Esophagus muscularis mucosa (tissue), 4 donors: ENCODE results near the gene KCND3. TPM values are rescaled to one million over a fixed set of nuclear protein-coding genes. Genes with fewer than 3 reads are reported as not detected.

ENCODE experiments used
- DNase-seq: peaks from one replicate; pipeline ENCODE4 v3.0.0-alpha.2; 2017; ENCODE audit errors: extremely low spot score
- H3K27ac ChIP-seq, 4 donors: fragments of 200-600 bp; sonication (generic); replicated peaks in 1 of 4; 1 replicate in 3 of 4; 2 replicates in 1 of 4; pipeline ENCODE4 v1.5.1; 2016 to 2019; ENCODE audit warnings: mild to moderate bottlenecking in 1 of 4
- H3K27me3 ChIP-seq, 4 donors: fragments of 200-600 bp; sonication (generic); one replicate each; pipeline versions ENCODE4 v1.5.1 to v1.6.0; 2016 to 2019
- H3K36me3 ChIP-seq, 4 donors: fragments of 200-600 bp; sonication (generic); one replicate each; pipeline ENCODE4 v1.5.1; 2016 to 2019
- H3K4me1 ChIP-seq, 4 donors: fragments of 200-600 bp; sonication (generic); one replicate each; pipeline ENCODE4 v1.5.1; 2016 to 2019
- H3K4me3 ChIP-seq, 4 donors: fragments of 200-600 bp; sonication (generic); 1 replicate in 2 of 4; 2 replicates in 2 of 4; pipeline ENCODE4 v1.5.1; 2016 to 2019; ENCODE audit warnings: mild to moderate bottlenecking in 4 of 4, moderate library complexity in 1 of 4
- H3K9me3 ChIP-seq, 4 donors: fragments of 200-600 bp; sonication (generic); 1 replicate in 3 of 4; 2 replicates in 1 of 4; pipeline ENCODE4 v1.5.1; 2016 to 2019
- CTCF ChIP-seq, 3 experiments: fragments of 200-600 bp in 2 of 3; fragments of 450-650 bp in 1 of 3; sonication (generic) in 2 of 3; IDR thresholded peaks; one replicate each; pipeline ENCODE4 v1.5.1; 2017 to 2019; ENCODE audit warnings: antibody characterized with exemption in 3 of 3, mild to moderate bottlenecking in 2 of 3, moderate library complexity in 1 of 3
- EP300 ChIP-seq: sonication (generic); formaldehyde crosslinking; IDR thresholded peaks from one replicate; pipeline ENCODE4 v1.6.1; 2017; ENCODE audit warnings: antibody characterized with exemption
- POLR2A ChIP-seq: fragments of 450-650 bp; IDR thresholded peaks from one replicate; pipeline ENCODE4 v1.6.1; 2017; ENCODE audit warnings: antibody characterized with exemption, moderate library complexity, mild to moderate bottlenecking, low read depth
- POLR2AphosphoS5 ChIP-seq, 2 donors: sonication (generic); formaldehyde crosslinking; IDR thresholded peaks; one replicate each; pipeline ENCODE4 v1.6.1; 2017; ENCODE audit warnings: antibody characterized with exemption in 2 of 2
- WGBS: methylation state at CpG from one replicate; pipeline ENCODE4 v1.1.5; 2018; 5-methylcytosine and 5-hydroxymethylcytosine counted together
- intact Hi-C: fragments of 100-400 bp; cut with DNase I; formaldehyde crosslinking; loops from one replicate; pipeline ENCODE4 v1.15.1; 2023
- total RNA-seq, 4 donors: library from RNA; depleted of rRNA; stranded (reverse); fragments of >200 nt; gene quantifications; one replicate each; pipeline versions ENCODE4 v1.1.0 to v1.2.1, GENCODE V29; 2016

The KCND3 gene
- total RNA-seq, 4 donors from 2014 or later = 25.7 to 57.6 (median 47.5) TPM

DNA sequence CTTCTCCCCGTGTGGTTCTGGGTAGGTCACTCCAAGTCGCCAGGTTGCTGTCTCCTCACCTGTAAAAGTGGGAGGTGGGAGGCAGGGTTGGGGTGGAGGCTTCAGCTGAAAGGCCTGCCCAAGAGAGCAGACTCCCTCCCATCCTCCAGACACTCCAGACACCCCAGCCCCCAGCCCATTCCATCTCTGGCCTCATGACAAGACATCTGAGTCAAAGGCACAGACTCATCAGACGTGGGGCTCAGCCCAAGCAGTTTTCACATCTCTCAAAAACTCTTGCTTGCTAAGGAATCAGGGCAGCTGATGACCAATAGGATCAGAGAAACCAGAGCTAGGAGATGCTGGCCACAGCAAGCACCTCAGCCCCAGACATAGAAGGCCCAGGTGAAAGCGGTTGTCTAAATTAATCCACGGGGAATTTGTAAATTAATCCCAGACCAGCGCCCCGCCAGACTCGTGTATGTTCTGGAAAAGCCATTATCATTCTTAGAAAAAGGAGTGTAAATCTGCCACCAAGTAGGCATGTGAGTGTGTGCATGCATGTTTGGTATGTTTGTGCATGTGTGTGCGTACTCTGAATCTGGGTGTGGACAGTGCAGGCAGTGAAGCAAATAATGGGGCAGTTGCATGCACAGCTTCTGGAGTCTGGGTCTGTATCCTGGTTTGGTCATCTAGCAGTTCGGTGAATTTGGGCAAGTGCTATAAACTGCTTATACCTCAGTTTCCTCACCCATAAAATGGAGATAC lies 55.2 kb downstream of the KCND3 start:
- DNase-seq = no peak
- H3K9me3 ChIP-seq = no peaks in the 10 kb centered on the region

GRCh38 chr1:111930356-111930755 lies 59.1 kb downstream of the KCND3 start:
- TF ChIP-seq POLR2A = no peak
- TF ChIP-seq POLR2AphosphoS5 (IDR thresholded peaks at IDR 0.05) = no peak
- TF ChIP-seq EP300 = no peak
- no peak for TF ChIP-seq CTCF (IDR thresholded peaks at IDR 0.05)
- intact Hi-C loops = no loop called here
- H3K4me3 ChIP-seq = no peak overlapping the region
- H3K9me3 ChIP-seq = no peaks in the 10 kb centered on the region
- no peak overlapping the region for H3K27ac ChIP-seq
- H3K4me1 ChIP-seq = peaks cover 0 to 6% (median 3%) of the 10 kb centered on the region in 4 donors
- WGBS = 90% methylated on average over 3 of the region's 3 CpGs
- H3K36me3 ChIP-seq = no peaks in the 10 kb centered on the region
- no peak for DNase-seq
- H3K27me3 ChIP-seq = no peaks in the 10 kb centered on the region

More for the DNA sequence above, 55.2 kb downstream of the KCND3 start:
- H3K27me3 ChIP-seq = no peaks in the 10 kb centered on the region
- 81% methylated on average over 10 of the region's 10 CpGs for WGBS
- no peak overlapping the region for H3K27ac ChIP-seq
- intact Hi-C loops = no loop called here
- no peaks in the 10 kb centered on the region for H3K36me3 ChIP-seq
- no peak overlapping the region for H3K4me3 ChIP-seq
- peaks cover 0 to 14% (median 0%) of the 10 kb centered on the region in 4 donors for H3K4me1 ChIP-seq
- TF ChIP-seq POLR2AphosphoS5 (IDR thresholded peaks at IDR 0.05) = no peak
- TF ChIP-seq POLR2A = no peak
- no peak for TF ChIP-seq CTCF (IDR thresholded peaks at IDR 0.05)
- TF ChIP-seq EP300 = no peak

DNA sequence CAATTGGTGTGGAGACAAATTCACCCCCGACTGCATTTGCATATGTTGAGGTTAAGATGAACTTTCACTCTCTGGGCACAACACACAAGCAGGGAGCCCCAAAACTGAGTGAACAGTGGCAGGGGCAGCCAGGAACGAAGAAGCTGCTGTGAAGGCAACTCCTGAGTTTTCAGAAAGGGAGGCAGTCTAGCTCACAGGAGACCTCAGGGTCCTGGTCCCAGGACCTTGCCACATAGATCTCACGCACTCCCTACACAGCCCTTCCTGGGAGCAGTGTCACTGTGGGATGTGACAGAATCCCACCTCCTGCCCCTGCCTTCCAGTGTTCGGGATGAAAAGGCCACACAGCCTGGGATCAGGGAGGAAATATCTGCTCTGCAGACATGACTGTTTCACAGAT lies 60.9 kb downstream of the KCND3 start:
- no peak overlapping the region for H3K4me3 ChIP-seq
- intact Hi-C loops = no loop called here
- no peaks in the 10 kb centered on the region for H3K36me3 ChIP-seq
- no peaks in the 10 kb centered on the region for H3K27me3 ChIP-seq
- peaks cover 6 to 18% (median 13%) of the 10 kb centered on the region in 4 donors for H3K4me1 ChIP-seq
- DNase-seq = no peak
- TF ChIP-seq CTCF (IDR thresholded peaks at IDR 0.05) (no peak), POLR2A (no peak), EP300 (no peak), POLR2AphosphoS5 (IDR thresholded peaks at IDR 0.05) (no peak)
- no peak overlapping the region for H3K27ac ChIP-seq
- H3K9me3 ChIP-seq = no peaks in the 10 kb centered on the region
- 92% methylated on average over 2 of the region's 4 CpGs for WGBS

DNA sequence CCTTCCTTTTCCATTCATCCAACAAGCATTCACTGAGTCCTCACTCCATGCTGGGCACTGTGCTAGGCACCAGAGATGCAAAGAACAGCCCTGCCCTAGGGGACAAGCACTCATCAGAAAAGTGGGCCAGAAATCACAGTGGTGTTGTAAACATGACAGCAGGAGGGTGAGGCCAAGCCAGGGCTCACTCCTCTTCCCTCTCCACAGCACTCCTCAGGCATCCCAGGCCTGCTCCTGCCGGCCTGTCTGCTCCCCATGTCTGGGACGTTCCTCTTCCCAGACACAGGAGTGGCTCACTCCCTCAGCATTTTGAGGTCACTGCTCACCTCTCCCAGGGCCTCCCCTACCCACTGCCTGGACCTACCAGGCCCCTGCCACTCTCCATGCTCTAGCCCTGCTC lies 61.8 kb downstream of the KCND3 start:
- H3K27me3 ChIP-seq = no peaks in the 10 kb centered on the region
- no peak overlapping the region for H3K27ac ChIP-seq
- H3K4me1 ChIP-seq = peaks cover 6 to 18% (median 13%) of the 10 kb centered on the region in 4 donors
- no peaks in the 10 kb centered on the region for H3K36me3 ChIP-seq
- H3K4me3 ChIP-seq = no peak overlapping the region
- intact Hi-C loops = no loop called here
- H3K9me3 ChIP-seq = no peaks in the 10 kb centered on the region
- DNase-seq = no peak
- WGBS = 79% methylated on average over 2 of the region's 2 CpGs
- TF ChIP-seq CTCF (IDR thresholded peaks at IDR 0.05) = no peak
- no peak for TF ChIP-seq POLR2A

DNA sequence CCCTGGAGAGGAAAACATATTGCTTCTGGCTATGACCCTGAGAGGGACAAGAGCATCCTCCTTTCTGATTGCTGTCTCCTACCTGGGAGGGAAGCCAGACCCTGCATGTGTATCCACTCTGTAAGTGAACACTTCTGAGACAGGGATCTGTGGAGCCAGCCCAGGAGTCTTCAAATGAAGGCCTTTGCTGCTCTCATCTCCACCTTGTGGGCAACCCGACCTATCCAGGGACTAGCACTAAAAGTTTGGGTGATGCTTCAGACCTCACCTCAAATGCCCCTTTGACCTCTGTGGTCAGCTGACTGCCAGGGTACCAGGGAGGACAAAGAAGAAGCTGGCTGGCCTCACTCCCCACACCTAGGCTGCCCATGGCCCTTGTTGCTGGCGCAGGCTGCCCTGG lies 64.7 kb downstream of the KCND3 start:
- H3K27ac ChIP-seq = no peak overlapping the region
- intact Hi-C loops = no loop called here
- no peak for DNase-seq
- H3K9me3 ChIP-seq = no peaks in the 10 kb centered on the region
- TF ChIP-seq CTCF (IDR thresholded peaks at IDR 0.05) (no peak), POLR2AphosphoS5 (IDR thresholded peaks at IDR 0.05) (no peak), POLR2A (no peak), EP300 (no peak)
- no peaks in the 10 kb centered on the region for H3K27me3 ChIP-seq
- no peak overlapping the region for H3K4me3 ChIP-seq
- peaks cover 28 to 41% (median 33%) of the 10 kb centered on the region in 4 donors for H3K4me1 ChIP-seq
- H3K36me3 ChIP-seq = no peaks in the 10 kb centered on the region
- 90% methylated on average over 2 of the region's 2 CpGs for WGBS
